ENCODE results near the gene MATR3.

MATR3 gene

GRCh38 chr5:139277171-139277570, 16.4 kb upstream of the MATR3 start:
- no peaks in the 10 kb centered on the region for H3K27me3 ChIP-seq (ENCODE audit: low read length)
- H3K27ac ChIP-seq (ENCODE audit: low read depth, low read length): peak overlapping the region; percentile 59
- peak overlapping the region; percentile 77 for H3K4me3 ChIP-seq (ENCODE audit: insufficient read depth, low read length, poor library complexity, severe bottlenecking)
- peaks cover 47% of the 10 kb centered on the region for H3K79me2 ChIP-seq (ENCODE audit: insufficient read depth, low read length)
- no peak for TF ChIP-seq CTCF (IDR thresholded peaks at IDR 0.05; ENCODE audit: insufficient read depth, low read length, poor library complexity, severe bottlenecking)
- no peak for TF ChIP-seq EZH2phosphoT487 (conservative IDR thresholded peaks at IDR 0.05; ENCODE audit: low read length)
- H3K4me2 ChIP-seq (ENCODE audit: low read depth, low read length, poor library complexity, severe bottlenecking): peak overlapping the region; percentile 81
- H3K9me2 ChIP-seq (replicated peaks; ENCODE audit: insufficient read depth, low read length): no peaks in the 10 kb centered on the region
- peak overlapping the region; percentile 97 for H3K9ac ChIP-seq (ENCODE audit: low read length)
- no peaks in the 10 kb centered on the region for H3K9me3 ChIP-seq (ENCODE audit: insufficient read depth, low read length)
- no peak overlapping the region for H2AFZ ChIP-seq (ENCODE audit: low read depth, low read length, severe bottlenecking)
- peaks cover 19% of the 10 kb centered on the region; the same call in 1 of the 2 replicates for H4K20me1 ChIP-seq (ENCODE audit: low read depth, low read length)
- H3K36me3 ChIP-seq (ENCODE audit: low read length): peaks cover 48% of the 10 kb centered on the region
- H3F3A ChIP-seq (ENCODE audit: insufficient read depth): peaks cover 72% of the 10 kb centered on the region

GRCh38 chr5:139278540-139279274, 14.8 kb upstream of the MATR3 start:
- Histone ChIP-seq H3K36me3 (ENCODE audit: low read length) (peaks cover 62% of the 10 kb centered on the region), H4K20me1 (ENCODE audit: low read depth, low read length) (peaks cover 19% of the 10 kb centered on the region; the same call in 1 of the 2 replicates), H3F3A (ENCODE audit: insufficient read depth) (peaks cover 87% of the 10 kb centered on the region), H3K27me3 (ENCODE audit: low read length) (no peaks in the 10 kb centered on the region), H3K27ac (ENCODE audit: low read depth, low read length) (0 out of 2 replicates have a peak overlapping the region, but pooled peaks have one; percentile 10), H3K9me2 (replicated peaks; ENCODE audit: insufficient read depth, low read length) (no peaks in the 10 kb centered on the region), H3K9ac (ENCODE audit: low read length) (0 out of 2 replicates have a peak overlapping the region, but pooled peaks have one; percentile 7), H3K9me3 (ENCODE audit: insufficient read depth, low read length) (no peaks in the 10 kb centered on the region), H3K4me3 (ENCODE audit: insufficient read depth, low read length, poor library complexity, severe bottlenecking) (no peak overlapping the region), H3K4me2 (ENCODE audit: low read depth, low read length, poor library complexity, severe bottlenecking) (no peak overlapping the region), H2AFZ (ENCODE audit: low read depth, low read length, severe bottlenecking) (no peak overlapping the region), H3K79me2 (ENCODE audit: insufficient read depth, low read length) (peaks cover 47% of the 10 kb centered on the region)
- TF ChIP-seq EZH2phosphoT487 (conservative IDR thresholded peaks at IDR 0.05; ENCODE audit: low read length) (no peak), CTCF (IDR thresholded peaks at IDR 0.05; ENCODE audit: insufficient read depth, low read length, poor library complexity, severe bottlenecking) (no peak)

- Histone ChIP-seq H3K9me2 (replicated peaks; ENCODE audit: insufficient read depth, low read length) (no peaks in the 10 kb centered on the region), H3K36me3 (ENCODE audit: low read length) (peaks cover 68% of the 10 kb centered on the region), H3K79me2 (ENCODE audit: insufficient read depth, low read length) (peaks cover 16% of the 10 kb centered on the region), H3K27ac (ENCODE audit: low read depth, low read length) (peak overlapping the region; percentile 2; the same call in 1 of the 2 replicates), H3F3A (ENCODE audit: insufficient read depth) (peaks cover 94% of the 10 kb centered on the region), H3K27me3 (ENCODE audit: low read length) (no peaks in the 10 kb centered on the region), H2AFZ (ENCODE audit: low read depth, low read length, severe bottlenecking) (no peak overlapping the region), H3K4me2 (ENCODE audit: low read depth, low read length, poor library complexity, severe bottlenecking) (no peak overlapping the region), H3K4me3 (ENCODE audit: insufficient read depth, low read length, poor library complexity, severe bottlenecking) (no peak overlapping the region), H3K9ac (ENCODE audit: low read length) (no peak overlapping the region), H3K9me3 (ENCODE audit: insufficient read depth, low read length) (no peaks in the 10 kb centered on the region), H4K20me1 (ENCODE audit: low read depth, low read length) (peaks cover 12% of the 10 kb centered on the region; the same call in 1 of the 2 replicates)
- TF ChIP-seq CTCF (IDR thresholded peaks at IDR 0.05; ENCODE audit: insufficient read depth, low read length, poor library complexity, severe bottlenecking) (no peak), EZH2phosphoT487 (conservative IDR thresholded peaks at IDR 0.05; ENCODE audit: low read length) (no peak)
These were observed 11.4 kb upstream of the MATR3 start for GRCh38 chr5:139282197-139282557.
